GM21825 (cell line): Measurements from ENCODE around the gene ZNF385B.
"Not testable (repeated sequence)": the region's sequence is repeated elsewhere in the genome, so short reads cannot be mapped to it uniquely, and the experiment has no call there.

Experiments
- ATAC-seq: cut with Tn5 transposase; IDR thresholded peaks from one replicate; pipeline ENCODE4 v1.9.1; 2021; ENCODE audit warnings: mild to moderate bottlenecking, moderate library complexity; ENCODE audit not compliant: unreplicated experiment

ZNF385B gene

GRCh38 chr2:179642462-179642861 is 218.9 kb downstream of the ZNF385B start:
- ATAC-seq: no peak

- no peak for ATAC-seq
Observed at GRCh38 chr2:179636995-179637394, 224.4 kb downstream of the ZNF385B start.

GRCh38 chr2:179636100-179636980 is 225.1 kb downstream of the ZNF385B start:
- ATAC-seq: no peak

GRCh38 chr2:179631769-179632385 is 229.5 kb downstream of the ZNF385B start:
- ATAC-seq: not testable (repeated sequence)

- not testable (repeated sequence) for ATAC-seq
Observed at GRCh38 chr2:179629776-179630175, 231.6 kb downstream of the ZNF385B start.

- no peak for ATAC-seq
Observed at GRCh38 chr2:179626261-179626660, 235.2 kb downstream of the ZNF385B start.

- ATAC-seq: no peak
Observed at GRCh38 chr2:179622635-179623300, 238.6 kb downstream of the ZNF385B start.

- no peak for ATAC-seq
Observed at GRCh38 chr2:179622112-179622511, 239.3 kb downstream of the ZNF385B start.

GRCh38 chr2:179619947-179620467 is 241.4 kb downstream of the ZNF385B start:
- no peak for ATAC-seq

- ATAC-seq: no peak
Observed at GRCh38 chr2:179614121-179614520, 247.3 kb downstream of the ZNF385B start.

GRCh38 chr2:179613701-179614100 is 247.7 kb downstream of the ZNF385B start:
- ATAC-seq: no peak

GRCh38 chr2:179613299-179613651 is 248.1 kb downstream of the ZNF385B start:
- ATAC-seq: no peak

- no peak for ATAC-seq
Observed at GRCh38 chr2:179612591-179613298, 248.7 kb downstream of the ZNF385B start.

- no peak for ATAC-seq
Observed at GRCh38 chr2:179612108-179612507, 249.3 kb downstream of the ZNF385B start.

- no peak for ATAC-seq
Observed at GRCh38 chr2:179606141-179606540, 255.3 kb downstream of the ZNF385B start.

GRCh38 chr2:179605341-179605740 is 256.1 kb downstream of the ZNF385B start:
- ATAC-seq: no peak

GRCh38 chr2:179604598-179604997 is 256.8 kb downstream of the ZNF385B start:
- no peak for ATAC-seq

- no peak for ATAC-seq
Observed at GRCh38 chr2:179602452-179602851, 259.0 kb downstream of the ZNF385B start.

GRCh38 chr2:179596018-179596417 is 265.4 kb downstream of the ZNF385B start:
- ATAC-seq: no peak

- ATAC-seq: no peak
Observed at GRCh38 chr2:179595284-179595683, 266.1 kb downstream of the ZNF385B start.
